MM.1S (cell line): ENCODE measurements around the gene TFEB.

Experiments
- DNase-seq: peaks from one replicate; pipeline ENCODE4 v3.0.0-alpha.2; 2015
- H2AFZ ChIP-seq: fragments of 300-600 bp; sonication (generic); 2 replicates; pipeline ENCODE4 v1.6.0; 2016; ENCODE audit warnings: antibody characterized with exemption, low read length
- H3F3A ChIP-seq: fragments of 300-600 bp; sonication (generic); 2 replicates; pipeline ENCODE4 v1.6.1; 2016; ENCODE audit warnings: mild to moderate bottlenecking, antibody characterized with exemption, low read length, moderate library complexity, mixed read lengths; ENCODE audit not compliant: insufficient read depth
- H3K27ac ChIP-seq: fragments of 300-600 bp; sonication (generic); 2 replicates; pipeline ENCODE4 v1.5.1; 2016; ENCODE audit warnings: mild to moderate bottlenecking, low read length
- H3K27me3 ChIP-seq: fragments of 300-600 bp; sonication (generic); replicated peaks from 2 replicates; pipeline ENCODE4 v1.6.0; 2016; ENCODE audit warnings: low read length; ENCODE audit not compliant: insufficient read depth
- H3K36me3 ChIP-seq: fragments of 300-600 bp; sonication (generic); replicated peaks from 2 replicates; pipeline ENCODE4 v1.6.1; 2016; ENCODE audit warnings: mild to moderate bottlenecking, low read length, mixed read lengths; ENCODE audit not compliant: insufficient read depth
- H3K4me1 ChIP-seq: fragments of 300-600 bp; sonication (generic); 2 replicates; pipeline ENCODE4 v1.6.1; 2016; ENCODE audit warnings: low read length, mixed read lengths
- H3K4me2 ChIP-seq: fragments of 300-600 bp; sonication (generic); 2 replicates; pipeline ENCODE4 v1.6.0; 2016; ENCODE audit warnings: low read depth, low read length
- H3K4me3 ChIP-seq: fragments of 300-600 bp; sonication (generic); 2 replicates; pipeline ENCODE4 v1.5.1; 2016; ENCODE audit warnings: low read length, mixed read lengths
- H3K79me2 ChIP-seq: fragments of 300-600 bp; sonication (generic); 2 replicates; pipeline ENCODE4 v1.6.1; 2016; ENCODE audit warnings: mixed run types, low read length, mixed read lengths
- H3K9ac ChIP-seq: fragments of 300-600 bp; sonication (generic); 2 replicates; pipeline ENCODE4 v1.6.1; 2016; ENCODE audit warnings: low read length, mixed read lengths
- H3K9me2 ChIP-seq: fragments of 300-600 bp; sonication (generic); replicated peaks from 2 replicates; pipeline ENCODE4 v1.6.1; 2016; ENCODE audit warnings: mild to moderate bottlenecking, low read length, mixed read lengths; ENCODE audit not compliant: insufficient read depth
- H3K9me3 ChIP-seq: fragments of 300-600 bp; sonication (generic); replicated peaks from 2 replicates; pipeline ENCODE4 v1.6.1; 2016; ENCODE audit warnings: mild to moderate bottlenecking, low read length, mixed read lengths; ENCODE audit not compliant: insufficient read depth
- H4K20me1 ChIP-seq: fragments of 300-600 bp; sonication (generic); 2 replicates; pipeline ENCODE4 v1.6.1; 2016; ENCODE audit warnings: mild to moderate bottlenecking, low read length, moderate library complexity, mixed read lengths; ENCODE audit not compliant: insufficient read depth
- EZH2 ChIP-seq: fragments of 300-600 bp; sonication (generic); optimal IDR thresholded peaks from 2 replicates; pipeline ENCODE3; 2017; ENCODE audit warnings: low read depth, mild to moderate bottlenecking, antibody characterized with exemption, low read length, mixed read lengths
- EZH2phosphoT487 ChIP-seq: fragments of 300-600 bp; sonication (generic); IDR thresholded peaks from 2 replicates; pipeline ENCODE4 v1.6.1; 2018; ENCODE audit warnings: antibody characterized with exemption, low read length
- TF ChIP-seq, protein P1 (sequence below): fragments of 300-600 bp; sonication (generic); IDR thresholded peaks from 2 replicates; pipeline ENCODE4 v1.5.1; 2016; ENCODE audit warnings: antibody characterized with exemption, low read length, mixed read lengths

The TFEB gene

DNA sequence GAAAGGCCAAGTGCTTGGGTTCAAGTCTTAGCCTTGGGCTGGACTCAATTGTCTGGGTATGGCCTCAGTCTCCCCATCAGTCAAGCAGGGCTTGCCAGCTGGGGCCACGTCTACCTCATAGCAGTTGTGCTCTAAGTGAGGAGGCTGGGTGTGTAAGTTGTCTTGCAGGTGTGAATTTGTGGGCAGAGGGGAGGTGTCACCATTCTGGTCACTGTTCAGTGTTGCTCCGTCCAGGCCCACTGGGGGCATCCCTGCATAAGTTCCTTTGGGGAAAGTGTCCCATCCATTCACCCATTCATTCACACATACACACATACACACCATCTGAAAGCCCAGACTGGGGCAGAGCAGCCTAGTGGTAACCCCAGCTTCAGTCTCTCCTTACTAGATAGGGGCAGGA, 36.3 kb downstream of the TFEB start:
- Histone ChIP-seq H3K4me2 (no peak overlapping the region), H3K9me3 (no peaks in the 10 kb centered on the region), H2AFZ (no peak overlapping the region), H4K20me1 (no peaks in the 10 kb centered on the region), H3K36me3 (no peaks in the 10 kb centered on the region), H3F3A (no peaks in the 10 kb centered on the region), H3K9me2 (no peaks in the 10 kb centered on the region), H3K4me1 (no peaks in the 10 kb centered on the region), H3K27me3 (no peaks in the 10 kb centered on the region), H3K4me3 (no peak overlapping the region), H3K79me2 (no peaks in the 10 kb centered on the region), H3K9ac (no peak overlapping the region), H3K27ac (no peak overlapping the region)
- TF ChIP-seq EZH2 (no peak), EZH2phosphoT487 (no peak)
- TF ChIP-seq, protein P1, sequence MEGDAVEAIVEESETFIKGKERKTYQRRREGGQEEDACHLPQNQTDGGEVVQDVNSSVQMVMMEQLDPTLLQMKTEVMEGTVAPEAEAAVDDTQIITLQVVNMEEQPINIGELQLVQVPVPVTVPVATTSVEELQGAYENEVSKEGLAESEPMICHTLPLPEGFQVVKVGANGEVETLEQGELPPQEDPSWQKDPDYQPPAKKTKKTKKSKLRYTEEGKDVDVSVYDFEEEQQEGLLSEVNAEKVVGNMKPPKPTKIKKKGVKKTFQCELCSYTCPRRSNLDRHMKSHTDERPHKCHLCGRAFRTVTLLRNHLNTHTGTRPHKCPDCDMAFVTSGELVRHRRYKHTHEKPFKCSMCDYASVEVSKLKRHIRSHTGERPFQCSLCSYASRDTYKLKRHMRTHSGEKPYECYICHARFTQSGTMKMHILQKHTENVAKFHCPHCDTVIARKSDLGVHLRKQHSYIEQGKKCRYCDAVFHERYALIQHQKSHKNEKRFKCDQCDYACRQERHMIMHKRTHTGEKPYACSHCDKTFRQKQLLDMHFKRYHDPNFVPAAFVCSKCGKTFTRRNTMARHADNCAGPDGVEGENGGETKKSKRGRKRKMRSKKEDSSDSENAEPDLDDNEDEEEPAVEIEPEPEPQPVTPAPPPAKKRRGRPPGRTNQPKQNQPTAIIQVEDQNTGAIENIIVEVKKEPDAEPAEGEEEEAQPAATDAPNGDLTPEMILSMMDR, result no peak
- no peak for DNase-seq

DNA sequence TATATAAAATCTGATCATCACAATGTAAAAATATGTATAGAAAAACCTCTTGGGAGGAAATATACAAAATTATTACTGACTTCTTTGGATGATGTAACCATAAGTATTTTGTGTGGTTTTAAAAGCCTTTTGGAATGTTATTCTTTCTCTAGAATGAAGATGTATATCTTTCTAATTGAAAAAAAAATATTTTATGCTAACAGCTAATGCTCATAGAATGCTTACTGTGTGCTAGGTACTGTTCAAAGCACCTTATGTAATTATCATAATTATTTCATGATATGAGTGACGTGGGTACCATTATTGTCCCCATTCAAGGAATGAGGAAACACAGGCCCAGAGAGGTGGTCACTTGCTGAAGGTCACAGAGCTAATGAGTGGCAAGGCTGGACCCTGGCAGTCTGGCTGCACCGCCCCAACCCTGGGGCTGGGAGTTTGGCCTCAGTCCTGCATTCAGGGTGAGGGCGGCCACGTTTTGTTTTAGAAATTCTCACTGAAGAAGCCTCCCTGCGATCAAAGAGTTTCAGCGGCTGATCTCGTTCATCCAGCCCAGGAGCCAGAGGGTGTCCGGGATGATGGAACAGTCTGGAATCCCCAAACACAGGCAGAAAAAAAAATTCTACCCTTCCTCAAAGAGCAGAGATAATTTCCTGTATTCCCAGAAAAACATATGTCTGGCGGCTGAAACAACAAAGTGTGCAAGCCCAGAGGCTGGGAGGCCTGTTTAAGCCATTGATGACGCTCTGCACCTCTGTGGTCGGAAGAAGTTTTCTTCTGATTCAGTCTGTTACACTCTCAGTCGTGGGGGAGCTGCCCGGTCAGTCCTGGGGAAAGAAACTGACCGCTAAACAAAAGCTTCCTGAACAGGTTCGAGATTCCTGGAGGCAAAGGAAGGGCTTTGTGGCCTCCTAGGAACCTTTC, 37.3 kb downstream of the TFEB start:
- no peak overlapping the region for H3K27ac ChIP-seq
- no peak for DNase-seq
- no peaks in the 10 kb centered on the region for H4K20me1 ChIP-seq
- H3K9me3 ChIP-seq, result no peaks in the 10 kb centered on the region
- H3K36me3 ChIP-seq, result no peaks in the 10 kb centered on the region
- H3K9ac ChIP-seq, result no peak overlapping the region
- H3K27me3 ChIP-seq, result no peaks in the 10 kb centered on the region
- H3F3A ChIP-seq, result no peaks in the 10 kb centered on the region
- H3K4me1 ChIP-seq, result no peaks in the 10 kb centered on the region
- H3K79me2 ChIP-seq, result no peaks in the 10 kb centered on the region
- no peak overlapping the region for H3K4me2 ChIP-seq
- TF ChIP-seq, protein P1, result no peak
- no peak for TF ChIP-seq EZH2phosphoT487
- TF ChIP-seq EZH2, result no peak
- H3K4me3 ChIP-seq, result no peak overlapping the region
- H3K9me2 ChIP-seq, result no peaks in the 10 kb centered on the region
- H2AFZ ChIP-seq, result no peak overlapping the region

DNA sequence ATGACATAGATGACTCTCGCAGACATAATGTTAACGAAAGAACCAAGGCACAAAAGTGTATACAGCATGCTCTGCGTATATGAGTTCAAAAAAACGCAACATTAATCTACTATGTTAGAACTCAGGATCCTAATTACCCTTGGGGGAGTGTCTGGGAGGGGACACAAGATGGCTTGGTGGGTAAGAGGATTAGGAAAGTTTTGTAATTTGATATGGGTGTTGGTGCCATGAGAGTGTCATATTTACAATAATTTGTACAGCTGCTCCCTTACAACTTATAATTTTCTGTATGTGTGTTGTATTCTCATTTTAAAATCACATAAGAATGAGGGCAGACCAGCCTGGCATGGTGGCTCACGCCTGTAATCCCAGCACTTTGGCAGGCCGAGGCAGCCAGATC, 38.6 kb downstream of the TFEB start:
- no peak overlapping the region for H3K27ac ChIP-seq
- no peaks in the 10 kb centered on the region for H3K4me1 ChIP-seq
- H3K79me2 ChIP-seq, result no peaks in the 10 kb centered on the region

More for the DNA sequence above, 38.6 kb downstream of the TFEB start:
- TF ChIP-seq EZH2phosphoT487 (no peak), EZH2 (no peak)
- TF ChIP-seq, protein P1, result no peak
- Histone ChIP-seq H3K36me3 (no peaks in the 10 kb centered on the region), H3K9ac (no peak overlapping the region), H2AFZ (no peak overlapping the region), H3F3A (no peaks in the 10 kb centered on the region), H3K4me2 (no peak overlapping the region), H3K9me2 (no peaks in the 10 kb centered on the region), H3K27me3 (no peaks in the 10 kb centered on the region), H3K9me3 (no peaks in the 10 kb centered on the region), H3K4me3 (no peak overlapping the region), H4K20me1 (no peaks in the 10 kb centered on the region)
- no peak for DNase-seq
